Measurements from ENCODE around the gene LACRT. TPM values are rescaled to one million over a fixed set of nuclear protein-coding genes. Genes with fewer than 3 reads are reported as not detected.

The LACRT gene
- polyA plus RNA-seq, 1 donor, result not detected

- no peak for DNase-seq (ENCODE audit: low read depth)
Observed at GRCh38 chr12:54602661-54603060, 32.0 kb downstream of the LACRT start.

GRCh38 chr12:54601841-54602240 is 32.9 kb downstream of the LACRT start:
- DNase-seq (ENCODE audit: low read depth), result no peak

GRCh38 chr12:54598970-54599369 is 35.7 kb downstream of the LACRT start:
- no peak for DNase-seq (ENCODE audit: low read depth)

- DNase-seq (ENCODE audit: low read depth), result peak; percentile 45
Observed at GRCh38 chr12:54596526-54596946, 38.2 kb downstream of the LACRT start.

- no peak for DNase-seq (ENCODE audit: low read depth)
Observed at GRCh38 chr12:54595471-54595870, 39.2 kb downstream of the LACRT start.

GRCh38 chr12:54593725-54594124 is 41.0 kb downstream of the LACRT start:
- no peak for DNase-seq (ENCODE audit: low read depth)

GRCh38 chr12:54593135-54593534 is 41.6 kb downstream of the LACRT start:
- no peak for DNase-seq (ENCODE audit: low read depth)

GRCh38 chr12:54592316-54592715 is 42.4 kb downstream of the LACRT start:
- no peak for DNase-seq (ENCODE audit: low read depth)

GRCh38 chr12:54590978-54591591 is 43.6 kb downstream of the LACRT start:
- no peak for DNase-seq (ENCODE audit: low read depth)

GRCh38 chr12:54589964-54590363 is 44.7 kb downstream of the LACRT start:
- DNase-seq (ENCODE audit: low read depth), result no peak

GRCh38 chr12:54588890-54589267 is 45.8 kb downstream of the LACRT start:
- no peak for DNase-seq (ENCODE audit: low read depth)

- no peak for DNase-seq (ENCODE audit: low read depth)
Observed at GRCh38 chr12:54588110-54588889, 46.4 kb downstream of the LACRT start, which contains the start of gene PPP1R1A. Gene PPP1R1A (minus strand): TSS chr12:54588659. CDS start chr12:54588488, 171 bp downstream.

GRCh38 chr12:54587315-54587873 is 47.3 kb downstream of the LACRT start:
- no peak for DNase-seq (ENCODE audit: low read depth)

GRCh38 chr12:54586620-54587019 is 48.1 kb downstream of the LACRT start:
- DNase-seq (ENCODE audit: low read depth), result no peak

- DNase-seq (ENCODE audit: low read depth), result no peak
Observed at GRCh38 chr12:54585243-54585642, 49.5 kb downstream of the LACRT start.

GRCh38 chr12:54584128-54584527 is 50.6 kb downstream of the LACRT start:
- no peak for DNase-seq (ENCODE audit: low read depth)

GRCh38 chr12:54583726-54584125 is 51.0 kb downstream of the LACRT start:
- no peak for DNase-seq (ENCODE audit: low read depth)

- DNase-seq (ENCODE audit: low read depth), result no peak
Observed at GRCh38 chr12:54581412-54581811, 53.3 kb downstream of the LACRT start.

Other genes with a start within 250 kb of the LACRT start
- gene ITGA5, start 215.6 kb downstream of the LACRT start, polyA plus RNA-seq (ENCODE audit: insufficient read length), result 98.8 TPM
- 0.32 TPM for gene GTSF1, start 161.3 kb downstream of the LACRT start, polyA plus RNA-seq (ENCODE audit: insufficient read length)
- gene NCKAP1L, start 137.1 kb downstream of the LACRT start, polyA plus RNA-seq (ENCODE audit: insufficient read length), result 4.2 TPM
- 2.8 TPM for gene PDE1B, start 85.3 kb downstream of the LACRT start, polyA plus RNA-seq (ENCODE audit: insufficient read length)
- gene PPP1R1A, start 46.2 kb downstream of the LACRT start, polyA plus RNA-seq (ENCODE audit: insufficient read length), result 72.4 TPM
- not detected for gene DCD, start 13.5 kb upstream of the LACRT start, polyA plus RNA-seq (ENCODE audit: insufficient read length)
- not detected for gene MUCL1, start 219.6 kb upstream of the LACRT start, polyA plus RNA-seq (ENCODE audit: insufficient read length)

Measured in forelimb muscle (tissue), 1 donor.